NB4 (cell line): ENCODE results near the gene HPN.

Source experiments
- CTCF ChIP-seq: IDR thresholded peaks from one replicate; pipeline ENCODE4 v1.5.1; 2012; ENCODE audit warnings: low read depth, low read length
- MAX ChIP-seq: IDR thresholded peaks from 2 replicates; pipeline ENCODE4 v1.6.1; 2011; ENCODE audit warnings: low read depth, low read length
- POLR2A ChIP-seq: IDR thresholded peaks from 2 replicates; pipeline ENCODE4 v1.6.1; 2011; ENCODE audit warnings: mild to moderate bottlenecking; ENCODE audit not compliant: insufficient read length; ENCODE audit errors: extremely low read depth

- TF ChIP-seq MAX (no peak), CTCF (no peak), POLR2A (no peak)
These were observed 32.0 kb downstream of the HPN start for GRCh38 chr19:35073516-35073915.
